ENCODE measurements around the gene CACNA2D4. TPM values are rescaled to one million over a fixed set of nuclear protein-coding genes. Genes with fewer than 3 reads are reported as not detected.
"Not testable (repeated sequence)": the region's sequence is repeated elsewhere in the genome, so short reads cannot be mapped to it uniquely, and the experiment has no call there.

The CACNA2D4 gene
- 8.6 TPM for total RNA-seq

- DNase-seq (ENCODE audit: low spot score), result no peak
Observed at GRCh38 chr12:1918081-1918883, at the start of gene CACNA2D4. Gene CACNA2D4, minus strand, starts transcription at chr12:1918652. Its CDS starts 179 bp downstream, at chr12:1918473.

- no peak for DNase-seq (ENCODE audit: low spot score)
Observed at GRCh38 chr12:1966561-1967226, 48.2 kb upstream of the CACNA2D4 start.

- DNase-seq (ENCODE audit: low spot score), result no peak
Observed at GRCh38 chr12:1965916-1966315, 47.5 kb upstream of the CACNA2D4 start.

- no peak for DNase-seq (ENCODE audit: low spot score)
Observed at GRCh38 chr12:1962051-1963020, 43.9 kb upstream of the CACNA2D4 start.

GRCh38 chr12:1956716-1957115 is 38.3 kb upstream of the CACNA2D4 start:
- no peak for DNase-seq (ENCODE audit: low spot score)

- DNase-seq (ENCODE audit: low spot score), result no peak
Observed at GRCh38 chr12:1949771-1950470, 31.5 kb upstream of the CACNA2D4 start.

- DNase-seq (ENCODE audit: low spot score), result no peak
Observed at GRCh38 chr12:1948883-1949282, 30.4 kb upstream of the CACNA2D4 start.

- no peak for DNase-seq (ENCODE audit: low spot score)
Observed at GRCh38 chr12:1947081-1947480, 28.6 kb upstream of the CACNA2D4 start.

GRCh38 chr12:1946296-1946695 is 27.8 kb upstream of the CACNA2D4 start:
- DNase-seq (ENCODE audit: low spot score), result no peak

GRCh38 chr12:1945502-1945901 is 27.1 kb upstream of the CACNA2D4 start:
- not testable (repeated sequence) for DNase-seq (ENCODE audit: low spot score)

- DNase-seq (ENCODE audit: low spot score), result peak; percentile 87
Observed at GRCh38 chr12:1939801-1940607, 21.6 kb upstream of the CACNA2D4 start.

- DNase-seq (ENCODE audit: low spot score), result no peak
Observed at GRCh38 chr12:1939331-1939730, 20.9 kb upstream of the CACNA2D4 start.

GRCh38 chr12:1937481-1938224 is 19.2 kb upstream of the CACNA2D4 start:
- no peak for DNase-seq (ENCODE audit: low spot score)

GRCh38 chr12:1936406-1937320 is 18.2 kb upstream of the CACNA2D4 start:
- peak; percentile 77 for DNase-seq (ENCODE audit: low spot score)

GRCh38 chr12:1935700-1936378 is 17.4 kb upstream of the CACNA2D4 start:
- DNase-seq (ENCODE audit: low spot score), result no peak

- DNase-seq (ENCODE audit: low spot score), result no peak
Observed at GRCh38 chr12:1935242-1935641, 16.8 kb upstream of the CACNA2D4 start.

GRCh38 chr12:1934831-1935230 is 16.4 kb upstream of the CACNA2D4 start:
- DNase-seq (ENCODE audit: low spot score), result no peak

- no peak for DNase-seq (ENCODE audit: low spot score)
Observed at GRCh38 chr12:1934068-1934467, 15.6 kb upstream of the CACNA2D4 start.
